ENCODE measurements around the gene HCN3.

The HCN3 gene

GRCh38 chr1:155254228-155254713 lies 23.0 kb upstream of the HCN3 start:
- no peak for DNase-seq (ENCODE audit: low read depth)

DNA sequence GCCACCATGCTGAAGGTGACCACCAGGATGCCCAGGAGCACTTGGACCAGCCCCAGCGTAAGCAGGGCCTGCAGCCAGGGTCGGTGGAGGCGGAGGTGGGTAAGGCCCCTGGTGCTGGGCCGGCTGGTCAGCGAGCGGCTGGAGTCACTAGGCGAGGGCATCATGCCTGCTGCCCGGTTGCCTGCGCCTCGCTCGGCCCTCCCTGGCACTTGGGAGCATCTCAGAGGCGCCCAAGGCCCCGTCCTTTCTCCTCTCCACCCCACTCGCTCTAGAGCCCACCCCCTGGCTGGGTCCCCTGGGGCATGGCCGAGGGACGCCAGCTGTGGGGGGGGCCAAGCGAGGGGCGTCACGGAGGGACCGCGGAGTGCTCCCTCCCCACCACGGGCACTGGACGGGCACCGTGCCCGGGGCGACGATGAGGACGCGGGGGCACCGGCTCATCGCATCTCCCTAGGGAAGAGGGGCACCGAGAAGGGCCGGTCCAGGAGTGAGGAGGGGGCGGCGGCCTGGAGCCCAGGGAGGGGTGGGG lies 22.5 kb upstream of the HCN3 start:
- DNase-seq (ENCODE audit: low read depth) = no peak

- peak; percentile 70 for DNase-seq (ENCODE audit: low read depth)
Observed at GRCh38 chr1:155255243-155256007, 21.8 kb upstream of the HCN3 start, which contains the start of gene ENTREP3. ENTREP3 (minus strand) TSS chr1:155255483; CDS start chr1:155254877, 606 bp downstream.

GRCh38 chr1:155256058-155256852 lies 21.0 kb upstream of the HCN3 start:
- DNase-seq (ENCODE audit: low read depth) = no peak

DNA sequence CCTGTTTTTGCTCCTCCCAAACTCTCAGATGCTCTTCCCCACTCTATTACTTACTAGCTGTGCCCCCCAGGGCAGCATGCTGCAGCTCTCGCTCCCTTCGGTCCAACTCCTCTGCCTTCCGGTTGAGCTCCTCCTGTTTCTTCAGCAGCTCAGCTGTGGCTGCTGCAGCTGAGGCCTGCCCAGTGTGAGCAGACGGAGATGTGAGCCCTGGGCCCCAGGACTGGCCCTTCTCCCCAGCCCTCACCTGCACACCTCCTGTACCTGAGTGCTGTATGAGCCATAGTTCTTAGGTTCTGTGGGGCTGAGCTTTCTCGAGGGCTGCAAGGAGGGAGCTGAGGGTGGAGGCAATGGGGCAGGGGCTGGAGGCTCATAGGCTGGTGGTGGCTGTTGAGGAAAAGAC lies 17.0 kb upstream of the HCN3 start:
- DNase-seq (ENCODE audit: low read depth) = no peak

- no peak for DNase-seq (ENCODE audit: low read depth)
Observed at GRCh38 chr1:155261493-155261851, 15.8 kb upstream of the HCN3 start.

DNA sequence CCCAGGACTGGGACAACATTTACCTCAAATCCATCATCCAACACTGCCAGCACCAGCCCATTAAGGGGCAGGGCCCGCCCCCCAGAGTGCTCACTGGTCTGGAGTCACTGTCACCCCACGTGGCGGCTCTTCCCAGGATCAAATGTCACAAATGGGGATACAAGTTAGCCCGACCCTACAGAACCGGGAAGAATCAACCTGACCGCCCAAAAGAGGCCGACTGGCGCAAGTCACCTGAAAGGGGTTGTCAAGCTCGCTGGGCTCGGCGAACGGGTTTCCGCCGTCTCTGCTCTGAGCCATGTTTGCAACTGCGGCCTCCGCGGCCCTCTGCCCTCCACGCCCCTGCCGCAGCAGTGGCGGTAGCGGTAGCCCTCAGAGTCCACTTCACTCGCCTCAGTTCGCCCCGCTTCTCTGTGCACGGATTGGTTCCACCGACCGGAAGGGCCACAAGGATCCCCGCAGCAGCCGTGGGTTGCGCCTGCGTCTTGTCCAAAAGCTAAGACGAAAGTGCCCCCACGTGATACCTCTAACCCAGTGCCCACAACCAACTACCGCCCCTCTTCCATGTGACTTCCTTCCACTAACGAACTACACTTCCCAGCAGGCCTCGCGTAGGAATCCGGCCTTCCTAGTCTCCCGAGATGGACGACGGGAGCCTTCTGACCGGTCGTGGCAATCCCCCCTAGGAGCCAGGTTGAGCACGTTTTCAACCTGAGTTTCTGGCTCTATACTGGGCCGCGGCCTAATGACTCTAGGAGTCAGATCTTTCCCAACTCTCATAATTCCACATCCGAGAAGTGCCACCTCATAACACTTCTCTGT lies 15.2 kb upstream of the HCN3 start, which contains the start of gene SCAMP3:
TSS of gene SCAMP3 (minus strand) at position 509 of the 822 bp plus-strand sequence. CDS start at position 300, 209 bp downstream.
- peak; percentile 77 for DNase-seq (ENCODE audit: low read depth)

DNA sequence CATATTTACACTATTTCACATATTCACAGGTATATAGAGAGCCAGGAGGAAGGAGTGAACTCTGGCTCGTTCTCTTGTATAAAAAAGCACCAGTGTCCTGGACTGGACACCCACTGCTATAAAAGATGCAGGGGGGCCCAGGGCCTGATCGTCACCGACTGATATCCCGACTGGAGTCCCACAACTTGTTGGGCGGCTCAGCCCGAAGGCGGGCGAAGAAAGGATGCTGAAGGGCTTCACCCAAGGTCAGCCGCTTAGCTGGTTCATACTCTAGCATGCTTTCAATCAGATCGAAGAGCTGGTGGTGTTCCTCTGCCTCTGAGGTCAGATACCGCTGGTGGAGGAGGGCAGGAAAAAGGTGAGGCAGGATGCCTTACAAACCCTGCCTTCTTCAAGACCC lies 14.2 kb upstream of the HCN3 start:
- DNase-seq (ENCODE audit: low read depth) = no peak

GRCh38 chr1:155266553-155266952 lies 10.7 kb upstream of the HCN3 start:
- DNase-seq (ENCODE audit: low read depth) = no peak

- no peak for DNase-seq (ENCODE audit: low read depth)
Observed at GRCh38 chr1:155267373-155267772, 9.9 kb upstream of the HCN3 start.

DNA sequence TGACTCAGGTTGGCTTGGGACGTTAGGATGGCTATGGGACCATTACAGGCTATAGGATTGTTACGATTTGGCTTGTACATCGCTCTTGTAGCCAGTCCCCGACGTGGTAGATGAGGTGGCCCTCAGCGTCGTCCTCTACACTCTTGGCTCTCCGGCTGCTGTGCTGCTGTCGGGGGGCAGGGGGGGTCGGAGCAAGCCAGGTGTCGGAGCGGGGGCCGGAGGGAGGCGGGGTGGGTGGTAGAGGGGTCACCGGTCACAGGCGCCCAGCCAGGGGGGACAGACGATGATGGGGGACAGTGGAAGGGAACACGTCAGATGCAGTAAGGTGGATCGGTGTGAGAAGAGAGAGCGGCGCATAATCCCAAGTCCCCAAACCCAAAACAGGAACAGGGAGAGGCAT lies 8.6 kb upstream of the HCN3 start:
- no peak for DNase-seq (ENCODE audit: low read depth)

DNA sequence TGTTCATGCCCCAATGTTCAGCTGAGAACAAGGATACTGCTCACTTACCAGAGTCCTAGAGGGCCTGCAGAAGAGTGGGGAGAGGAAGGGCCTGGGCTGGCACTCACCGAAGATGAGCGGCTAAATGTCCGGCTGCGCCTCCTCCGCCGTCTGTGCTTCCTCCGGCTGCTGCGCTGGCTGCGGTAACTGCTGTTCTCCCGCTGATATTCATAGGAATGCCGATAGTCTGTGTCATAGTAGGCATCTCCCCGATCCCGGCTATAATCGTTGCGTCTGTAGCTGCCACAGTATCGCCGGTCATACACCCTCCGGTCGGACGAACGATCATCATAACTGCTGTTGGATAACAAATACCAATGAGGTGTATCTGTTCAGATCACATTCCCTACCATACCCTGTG lies 7.9 kb upstream of the HCN3 start:
- no peak for DNase-seq (ENCODE audit: low read depth)

DNA sequence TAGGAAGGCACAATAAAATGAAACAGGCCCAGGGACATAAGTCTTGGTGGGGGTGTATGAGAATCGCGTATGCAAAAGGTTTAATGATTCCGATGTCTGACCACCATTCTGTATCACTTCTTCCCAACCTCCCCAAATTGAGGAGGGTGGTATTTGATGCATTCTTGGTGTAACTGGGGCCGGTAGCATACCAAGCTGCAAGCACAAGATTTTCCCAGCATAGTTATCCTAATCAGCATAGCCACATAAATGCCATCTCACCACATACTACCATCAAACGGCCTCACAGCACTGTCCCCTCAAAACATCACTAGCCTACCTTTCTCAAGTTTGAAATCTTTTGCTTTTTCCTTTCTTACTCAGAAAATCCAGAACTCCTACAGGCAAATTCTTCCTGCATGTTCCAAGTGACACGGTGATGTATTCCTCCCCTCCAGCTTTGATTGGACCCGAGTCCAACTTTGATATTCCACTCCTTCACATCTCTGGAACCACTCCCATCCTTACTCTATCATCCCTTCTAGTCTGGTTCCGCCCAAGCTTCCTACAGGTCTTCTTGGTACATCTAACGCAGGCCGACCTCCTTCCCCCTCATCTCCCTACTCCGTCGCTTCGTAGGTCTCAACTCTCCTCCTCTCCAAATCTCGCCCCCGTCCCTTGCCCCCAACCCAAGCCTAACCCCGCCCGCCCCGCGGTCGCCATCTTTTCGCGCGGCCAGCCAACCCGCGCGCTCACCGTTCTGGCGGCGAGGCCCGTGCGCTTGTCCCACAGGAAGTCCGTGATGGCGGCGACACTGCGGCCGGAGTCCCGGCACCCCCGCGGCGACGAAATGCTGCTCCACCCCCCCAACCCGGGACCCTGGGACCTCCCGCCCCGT lies 4.6 kb upstream of the HCN3 start:
- no peak for DNase-seq (ENCODE audit: low read depth)

DNA sequence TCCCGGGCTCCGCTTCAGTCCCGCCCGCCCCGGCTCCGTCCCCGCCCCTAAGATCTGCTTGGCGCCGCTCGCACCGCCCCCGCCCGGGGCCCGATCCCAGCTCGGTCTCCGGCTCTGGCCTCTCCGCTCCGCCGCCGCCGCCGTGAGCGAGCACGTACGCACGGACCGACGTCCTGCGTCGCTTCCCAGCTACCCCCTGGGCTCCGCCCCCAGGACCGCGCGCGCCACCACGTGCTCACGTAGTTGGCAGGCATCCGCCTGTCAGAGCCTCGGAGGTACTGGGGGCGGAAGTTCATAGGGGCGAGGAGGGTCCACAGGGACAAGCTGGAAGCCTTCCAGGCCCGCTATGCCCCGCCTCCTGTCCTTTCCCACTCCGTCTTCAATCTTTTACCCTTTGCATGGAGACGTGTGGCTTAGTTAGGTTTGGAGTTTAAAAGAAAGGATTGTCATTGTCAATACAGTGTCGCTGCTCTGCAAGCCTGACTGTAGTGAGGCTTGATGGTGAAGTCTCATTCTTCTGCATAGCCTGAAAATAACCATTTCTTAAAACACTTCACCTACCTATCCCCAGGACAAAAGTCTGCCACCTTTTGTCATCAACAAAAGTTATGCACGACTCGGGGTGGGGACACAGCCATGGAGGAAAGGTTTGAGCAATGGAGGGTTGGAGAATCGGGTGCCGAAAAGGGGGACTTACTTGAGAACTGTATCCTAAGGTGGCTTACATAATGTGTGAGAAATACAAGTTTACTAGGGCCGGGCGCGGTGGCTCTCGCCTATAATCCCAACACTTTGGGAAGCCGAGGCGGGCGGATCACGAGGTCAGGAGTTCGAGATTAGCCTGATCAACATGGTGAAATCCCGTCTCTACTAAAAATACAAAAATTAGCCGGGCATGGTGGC lies 3.7 kb upstream of the HCN3 start, which contains the start of gene CLK2:
TSS of gene CLK2 (minus strand) at position 162 of the 903 bp plus-strand sequence. CDS start 2,527 bp downstream, outside the sequence.
- peak; percentile 91 for DNase-seq (ENCODE audit: low read depth)

- peak; percentile 75 for DNase-seq (ENCODE audit: low read depth)
Observed at GRCh38 chr1:155277902-155278688, 832 bp downstream of the HCN3 start.

- no peak for DNase-seq (ENCODE audit: low read depth)
Observed at GRCh38 chr1:155278689-155279160, 1.5 kb downstream of the HCN3 start.

- DNase-seq (ENCODE audit: low read depth) = no peak
Observed at GRCh38 chr1:155279268-155279667, 2.0 kb downstream of the HCN3 start.

GRCh38 chr1:155282488-155283091 lies 5.3 kb downstream of the HCN3 start:
- no peak for DNase-seq (ENCODE audit: low read depth)

Measured in T follicular helper cell (primary cell).